ENCODE measurements around the gene CFAP107.
"Not testable (repeated sequence)": the region's sequence is repeated elsewhere in the genome, so short reads cannot be mapped to it uniquely, and the experiment has no call there.

The CFAP107 gene

GRCh38 chr1:12745992-12746323 lies at the start of gene CFAP107:
Gene CFAP107, plus strand, starts transcription at chr1:12746200. Its CDS starts 231 bp downstream, at chr1:12746431.
- in situ Hi-C loops (cut with HindIII; ENCODE audit: low sequenced_read_pairs), result no loop called here

- in situ Hi-C loops (cut with HindIII; ENCODE audit: low sequenced_read_pairs), result no loop called here
Observed at GRCh38 chr1:12696658-12697057, 49.3 kb upstream of the CFAP107 start.

GRCh38 chr1:12697397-12697796 lies 48.6 kb upstream of the CFAP107 start:
- in situ Hi-C loops (cut with HindIII; ENCODE audit: low sequenced_read_pairs), result no loop called here

- in situ Hi-C loops (cut with HindIII; ENCODE audit: low sequenced_read_pairs), result no loop called here
Observed at GRCh38 chr1:12703821-12704451, 42.1 kb upstream of the CFAP107 start.

GRCh38 chr1:12706061-12706460 lies 39.9 kb upstream of the CFAP107 start:
- in situ Hi-C loops (cut with HindIII; ENCODE audit: low sequenced_read_pairs), result no loop called here

- in situ Hi-C loops (cut with HindIII; ENCODE audit: low sequenced_read_pairs), result no loop called here
Observed at GRCh38 chr1:12708396-12709090, 37.5 kb upstream of the CFAP107 start.

- in situ Hi-C loops (cut with HindIII; ENCODE audit: low sequenced_read_pairs), result no loop called here
Observed at GRCh38 chr1:12709091-12709491, 36.9 kb upstream of the CFAP107 start.

GRCh38 chr1:12709696-12710095 lies 36.3 kb upstream of the CFAP107 start:
- in situ Hi-C loops (cut with HindIII; ENCODE audit: low sequenced_read_pairs), result no loop called here

- in situ Hi-C loops (cut with HindIII; ENCODE audit: low sequenced_read_pairs), result no loop called here
Observed at GRCh38 chr1:12711536-12711935, 34.5 kb upstream of the CFAP107 start.

- in situ Hi-C loops (cut with HindIII; ENCODE audit: low sequenced_read_pairs), result no loop called here
Observed at GRCh38 chr1:12712076-12712475, 33.9 kb upstream of the CFAP107 start.

GRCh38 chr1:12712929-12713328 lies 33.1 kb upstream of the CFAP107 start:
- in situ Hi-C loops (cut with HindIII; ENCODE audit: low sequenced_read_pairs), result no loop called here

GRCh38 chr1:12713651-12714050 lies 32.3 kb upstream of the CFAP107 start:
- in situ Hi-C loops (cut with HindIII; ENCODE audit: low sequenced_read_pairs), result not testable (repeated sequence)

- in situ Hi-C loops (cut with HindIII; ENCODE audit: low sequenced_read_pairs), result no loop called here
Observed at GRCh38 chr1:12714710-12715475, 31.1 kb upstream of the CFAP107 start.

GRCh38 chr1:12715896-12716437 lies 30.0 kb upstream of the CFAP107 start, which contains the start of gene AADACL3:
Gene AADACL3, plus strand, starts transcription at chr1:12716110. Its CDS starts 67 bp downstream, at chr1:12716177.
- in situ Hi-C loops (cut with HindIII; ENCODE audit: low sequenced_read_pairs), result no loop called here

- in situ Hi-C loops (cut with HindIII; ENCODE audit: low sequenced_read_pairs), result no loop called here
Observed at GRCh38 chr1:12717301-12717838, 28.6 kb upstream of the CFAP107 start.

- in situ Hi-C loops (cut with HindIII; ENCODE audit: low sequenced_read_pairs), result no loop called here
Observed at GRCh38 chr1:12722626-12723025, 23.4 kb upstream of the CFAP107 start.

GRCh38 chr1:12728391-12728790 lies 17.6 kb upstream of the CFAP107 start:
- in situ Hi-C loops (cut with HindIII; ENCODE audit: low sequenced_read_pairs), result no loop called here

- in situ Hi-C loops (cut with HindIII; ENCODE audit: low sequenced_read_pairs), result no loop called here
Observed at GRCh38 chr1:12730156-12730555, 15.8 kb upstream of the CFAP107 start.

- in situ Hi-C loops (cut with HindIII; ENCODE audit: low sequenced_read_pairs), result not testable (repeated sequence)
Observed at GRCh38 chr1:12731084-12731483, 14.9 kb upstream of the CFAP107 start.

GRCh38 chr1:12734651-12735050 lies 11.3 kb upstream of the CFAP107 start:
- in situ Hi-C loops (cut with HindIII; ENCODE audit: low sequenced_read_pairs), result no loop called here

- in situ Hi-C loops (cut with HindIII; ENCODE audit: low sequenced_read_pairs), result no loop called here
Observed at GRCh38 chr1:12738934-12739333, 7.1 kb upstream of the CFAP107 start.
